ENCODE results near the gene DTNBP1.

DTNBP1 gene

DNA sequence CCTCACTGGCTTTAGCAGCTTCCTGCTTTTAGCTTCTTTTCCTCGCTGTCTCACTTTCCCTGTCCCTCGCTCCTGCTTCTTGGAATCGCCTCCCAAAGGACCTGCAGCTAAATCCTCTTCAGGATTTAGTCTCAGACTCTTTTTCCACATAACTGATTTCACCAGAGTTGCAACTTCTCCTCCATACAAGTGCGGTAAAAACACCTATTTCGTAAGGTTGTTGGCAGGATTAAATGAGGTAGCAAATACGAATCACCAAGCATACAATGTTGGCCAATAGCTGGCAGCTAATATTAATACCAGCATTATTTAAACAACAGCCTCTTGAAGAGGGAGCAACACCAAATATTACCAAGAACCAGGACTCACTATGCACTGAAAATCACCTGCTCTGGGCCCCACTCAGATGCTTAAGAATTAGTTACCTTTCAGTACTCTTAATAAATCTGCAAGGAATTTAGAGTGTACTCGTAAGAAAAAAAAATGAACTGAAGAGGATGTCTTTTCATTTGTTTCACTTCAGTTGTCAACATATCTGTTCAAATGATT, 123.0 kb downstream of the DTNBP1 start:
- no peak for DNase-seq (ENCODE audit: low read depth)
- TF ChIP-seq, protein P1, sequence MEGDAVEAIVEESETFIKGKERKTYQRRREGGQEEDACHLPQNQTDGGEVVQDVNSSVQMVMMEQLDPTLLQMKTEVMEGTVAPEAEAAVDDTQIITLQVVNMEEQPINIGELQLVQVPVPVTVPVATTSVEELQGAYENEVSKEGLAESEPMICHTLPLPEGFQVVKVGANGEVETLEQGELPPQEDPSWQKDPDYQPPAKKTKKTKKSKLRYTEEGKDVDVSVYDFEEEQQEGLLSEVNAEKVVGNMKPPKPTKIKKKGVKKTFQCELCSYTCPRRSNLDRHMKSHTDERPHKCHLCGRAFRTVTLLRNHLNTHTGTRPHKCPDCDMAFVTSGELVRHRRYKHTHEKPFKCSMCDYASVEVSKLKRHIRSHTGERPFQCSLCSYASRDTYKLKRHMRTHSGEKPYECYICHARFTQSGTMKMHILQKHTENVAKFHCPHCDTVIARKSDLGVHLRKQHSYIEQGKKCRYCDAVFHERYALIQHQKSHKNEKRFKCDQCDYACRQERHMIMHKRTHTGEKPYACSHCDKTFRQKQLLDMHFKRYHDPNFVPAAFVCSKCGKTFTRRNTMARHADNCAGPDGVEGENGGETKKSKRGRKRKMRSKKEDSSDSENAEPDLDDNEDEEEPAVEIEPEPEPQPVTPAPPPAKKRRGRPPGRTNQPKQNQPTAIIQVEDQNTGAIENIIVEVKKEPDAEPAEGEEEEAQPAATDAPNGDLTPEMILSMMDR (IDR thresholded peaks at IDR 0.05; ENCODE audit: low read depth, low read length, missing control alignments), result no peak
- no peak overlapping the region for H3K4me3 ChIP-seq (ENCODE audit: low read depth, low read length)

DNA sequence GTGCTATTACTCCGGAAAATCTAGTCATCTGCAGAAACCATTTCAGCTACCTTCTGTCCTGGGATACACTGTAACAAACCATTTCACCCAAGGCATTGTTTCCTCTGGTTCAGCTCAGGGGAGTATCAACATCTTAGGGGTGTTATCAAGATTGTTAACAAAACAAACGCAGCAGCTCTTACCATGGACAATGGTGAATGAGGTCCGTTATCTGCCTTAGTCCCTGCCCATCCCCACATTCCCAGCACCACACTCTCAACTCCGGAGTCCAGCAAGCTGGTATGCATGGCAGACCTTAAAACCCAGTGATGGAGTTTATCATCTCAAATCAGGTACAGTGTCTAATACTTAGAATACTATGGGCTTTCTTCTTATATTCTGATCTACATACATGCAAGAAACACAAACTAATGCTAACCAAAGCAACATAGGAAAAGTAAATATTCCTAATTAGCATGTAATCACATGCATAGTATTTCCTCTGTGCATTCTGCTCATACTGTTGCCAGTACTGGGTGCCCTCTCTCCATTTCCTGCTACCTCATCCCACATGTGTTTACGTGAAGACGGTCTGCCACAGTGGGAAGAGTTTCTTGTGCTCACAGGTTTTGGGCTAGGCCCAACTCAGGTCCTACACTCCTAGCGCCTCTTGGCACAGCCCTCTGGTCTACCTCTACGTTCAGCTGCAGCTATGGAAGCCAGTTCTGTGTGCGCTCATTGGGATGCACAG, 123.9 kb downstream of the DTNBP1 start:
- TF ChIP-seq, protein P1 (IDR thresholded peaks at IDR 0.05; ENCODE audit: low read depth, low read length, missing control alignments), result no peak
- H3K4me3 ChIP-seq (ENCODE audit: low read depth, low read length), result no peak overlapping the region
- DNase-seq (ENCODE audit: low read depth), result no peak

DNA sequence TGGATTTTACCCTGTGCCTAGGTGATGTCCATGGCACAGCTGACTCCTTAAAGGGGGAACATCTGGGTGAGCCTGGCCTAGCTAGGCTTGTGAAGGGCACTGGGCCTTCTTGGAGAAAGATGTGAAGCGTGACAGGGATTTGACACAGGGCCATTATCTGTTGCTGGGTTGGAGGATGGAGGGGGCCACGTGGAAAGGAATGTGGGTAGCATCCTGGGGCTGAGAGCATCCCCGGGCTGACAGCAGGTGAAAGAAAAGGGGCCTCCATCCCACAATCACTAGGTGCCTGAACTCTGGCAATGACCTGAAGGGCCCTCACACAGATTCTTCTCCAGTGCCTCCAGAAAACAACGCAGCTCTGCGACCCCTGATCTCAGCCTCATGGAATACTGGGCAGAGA, 124.7 kb downstream of the DTNBP1 start:
- no peak overlapping the region for H3K4me3 ChIP-seq (ENCODE audit: low read depth, low read length)
- DNase-seq (ENCODE audit: low read depth), result no peak
- TF ChIP-seq, protein P1 (IDR thresholded peaks at IDR 0.05; ENCODE audit: low read depth, low read length, missing control alignments), result no peak

DNA sequence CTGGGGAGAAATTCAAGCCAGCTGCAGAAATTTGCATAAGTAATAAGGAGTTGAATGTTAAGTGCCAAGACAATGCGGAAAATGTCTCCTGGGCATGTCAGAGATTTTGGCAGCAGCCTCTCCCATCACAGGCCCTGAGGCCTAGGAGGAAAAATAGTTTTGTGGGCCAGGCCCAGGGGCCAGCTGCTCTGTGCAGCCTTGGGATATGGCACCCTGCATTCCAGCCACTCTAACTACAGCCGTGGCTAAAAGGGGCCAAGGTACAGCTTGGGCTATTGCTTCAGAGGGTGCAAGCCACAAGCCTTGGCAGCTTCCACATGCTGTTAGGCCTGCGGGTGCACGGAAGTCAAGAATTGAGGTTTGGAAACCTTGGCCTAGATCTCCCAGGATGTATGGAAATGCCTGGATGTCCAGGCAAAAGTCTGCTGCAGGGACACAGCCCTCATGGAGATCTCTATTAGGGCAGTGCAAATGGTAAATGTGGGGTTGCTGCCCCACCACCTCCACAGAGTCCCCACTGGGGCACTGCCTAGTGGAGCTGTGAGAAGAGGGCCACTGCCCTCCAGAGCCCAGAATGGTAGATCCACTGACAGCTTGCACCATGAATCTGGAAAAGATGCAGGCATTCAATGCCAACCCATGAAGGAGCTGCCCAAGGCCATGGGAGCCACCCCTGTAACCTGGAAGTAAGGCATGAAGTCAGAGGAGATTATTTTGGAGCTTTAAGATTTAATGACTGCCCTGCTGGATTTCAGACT, 126.5 kb downstream of the DTNBP1 start:
- no peak overlapping the region for H3K4me3 ChIP-seq (ENCODE audit: low read depth, low read length)
- TF ChIP-seq, protein P1 (IDR thresholded peaks at IDR 0.05; ENCODE audit: low read depth, low read length, missing control alignments), result no peak
- DNase-seq (ENCODE audit: low read depth), result no peak

DNA sequence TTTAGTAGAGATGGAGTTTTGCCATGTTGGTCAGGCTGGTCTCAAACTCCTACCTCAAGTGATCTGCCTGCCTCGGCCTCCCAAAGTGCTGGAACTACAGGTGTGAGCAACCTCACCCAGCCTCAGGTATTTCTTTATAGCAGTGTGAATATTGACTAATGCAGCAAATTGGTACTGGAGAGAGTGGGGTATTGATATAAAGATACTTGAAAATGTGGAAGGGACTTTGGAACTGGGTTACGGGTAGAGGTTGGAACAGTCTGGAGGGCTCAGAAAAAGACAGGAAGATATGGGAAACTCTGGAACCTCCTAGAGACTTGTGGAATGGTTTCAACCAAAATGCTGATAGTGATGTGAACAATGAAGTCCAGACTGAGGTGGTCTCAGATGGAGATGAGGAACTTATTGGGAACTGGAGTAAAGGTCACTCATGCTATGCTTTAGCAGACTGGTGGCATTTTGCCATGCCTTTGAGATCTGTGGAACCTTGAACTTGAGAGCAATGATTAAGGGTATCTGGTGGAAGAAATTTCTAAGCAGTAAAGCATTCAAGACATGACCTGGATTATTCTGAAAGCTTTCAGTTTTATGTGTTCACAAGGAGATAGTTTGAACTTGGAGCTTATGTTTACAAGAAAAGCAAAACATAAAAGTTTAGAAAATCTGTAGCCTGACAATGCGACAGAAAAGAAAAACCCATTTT, 127.2 kb downstream of the DTNBP1 start:
- DNase-seq (ENCODE audit: low read depth), result no peak
- H3K4me3 ChIP-seq (ENCODE audit: low read depth, low read length), result no peak overlapping the region
- TF ChIP-seq, protein P1 (IDR thresholded peaks at IDR 0.05; ENCODE audit: low read depth, low read length, missing control alignments), result no peak

DNA sequence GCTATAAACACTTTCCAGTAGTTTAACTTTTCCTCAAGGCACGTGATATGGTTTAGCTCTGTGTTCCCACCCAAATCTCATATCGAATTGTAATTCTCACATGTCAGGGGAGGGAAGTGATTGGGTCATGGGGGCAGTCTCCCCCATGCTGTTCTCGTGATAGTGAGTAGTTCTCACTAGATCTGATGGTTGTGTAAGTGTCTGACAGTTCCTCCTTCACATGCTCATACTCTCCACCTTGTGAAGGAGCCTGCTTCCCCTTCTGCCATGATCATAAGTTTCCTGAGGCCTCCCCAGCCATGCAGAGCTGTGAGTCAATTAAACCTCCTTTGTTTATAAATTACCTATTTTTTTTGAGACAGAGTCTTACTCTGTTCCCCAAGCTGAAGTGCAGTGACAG, 127.9 kb downstream of the DTNBP1 start:
- DNase-seq (ENCODE audit: low read depth), result no peak
- no peak overlapping the region for H3K4me3 ChIP-seq (ENCODE audit: low read depth, low read length)
- TF ChIP-seq, protein P1 (IDR thresholded peaks at IDR 0.05; ENCODE audit: low read depth, low read length, missing control alignments), result no peak

All from GM12864 (cell line).